ENCODE data around the gene ADAMTSL2.

Gene ADAMTSL2

GRCh38 chr9:133540698-133541025, 6.2 kb downstream of the ADAMTSL2 start:
- intact Hi-C loops (cut with micrococcal nuclease) = no loop called here
- H3K27ac Mint-ChIP-seq = no peak overlapping the region
- H3K27me3 Mint-ChIP-seq = peaks cover 59% of the 10 kb centered on the region
- no peaks in the 10 kb centered on the region for H3K9me3 Mint-ChIP-seq
- H3K4me3 Mint-ChIP-seq = peak overlapping the region; percentile 41
- H3K36me3 Mint-ChIP-seq (ENCODE audit: low read depth) = no peaks in the 10 kb centered on the region
- peaks cover 19% of the 10 kb centered on the region for H3K4me1 Mint-ChIP-seq (ENCODE audit: low read depth)

GRCh38 chr9:133542002-133542401, 7.5 kb downstream of the ADAMTSL2 start:
- no peaks in the 10 kb centered on the region for H3K9me3 Mint-ChIP-seq
- no peak overlapping the region for H3K4me3 Mint-ChIP-seq
- peaks cover 19% of the 10 kb centered on the region for H3K4me1 Mint-ChIP-seq (ENCODE audit: low read depth)
- H3K36me3 Mint-ChIP-seq (ENCODE audit: low read depth) = no peaks in the 10 kb centered on the region
- intact Hi-C loops (cut with micrococcal nuclease) = no loop called here
- peaks cover 47% of the 10 kb centered on the region for H3K27me3 Mint-ChIP-seq
- H3K27ac Mint-ChIP-seq = no peak overlapping the region

- no peak overlapping the region for H3K27ac Mint-ChIP-seq
- H3K4me3 Mint-ChIP-seq = no peak overlapping the region
- H3K36me3 Mint-ChIP-seq (ENCODE audit: low read depth) = no peaks in the 10 kb centered on the region
- peaks cover 15% of the 10 kb centered on the region for H3K4me1 Mint-ChIP-seq (ENCODE audit: low read depth)
- no peaks in the 10 kb centered on the region for H3K9me3 Mint-ChIP-seq
- intact Hi-C loops (cut with micrococcal nuclease) = no loop called here
- peaks cover 29% of the 10 kb centered on the region for H3K27me3 Mint-ChIP-seq
These were observed 9.4 kb downstream of the ADAMTSL2 start for GRCh38 chr9:133543772-133544467.

GRCh38 chr9:133545494-133546286, 11.2 kb downstream of the ADAMTSL2 start:
- Mint-ChIP-seq H3K4me1 (ENCODE audit: low read depth) (peaks cover 2% of the 10 kb centered on the region), H3K9me3 (no peaks in the 10 kb centered on the region), H3K27ac (no peak overlapping the region), H3K27me3 (peaks cover 17% of the 10 kb centered on the region), H3K4me3 (no peak overlapping the region), H3K36me3 (ENCODE audit: low read depth) (no peaks in the 10 kb centered on the region)
- intact Hi-C loops (cut with micrococcal nuclease) = no loop called here

DNA sequence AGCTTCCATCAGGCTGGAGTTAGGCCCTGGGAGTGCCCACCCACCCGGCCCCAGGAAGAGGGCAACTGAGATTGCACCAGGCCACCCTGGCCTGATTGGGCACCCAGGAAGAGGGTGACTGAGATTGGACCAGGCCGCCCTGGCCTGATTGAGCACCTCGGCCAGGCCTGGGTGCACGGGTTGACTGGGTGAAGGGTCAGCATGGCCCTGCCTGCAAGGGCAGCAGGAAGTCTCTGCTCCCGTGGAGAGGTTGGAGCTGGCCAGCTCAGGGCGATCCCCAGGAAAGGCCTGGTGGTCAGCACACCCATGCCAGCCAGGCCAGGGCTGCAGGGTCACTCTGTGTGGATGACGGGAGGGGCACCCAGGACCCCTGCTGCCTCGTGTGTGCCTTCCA, 11.8 kb downstream of the ADAMTSL2 start:
- Mint-ChIP-seq H3K27me3 (peaks cover 17% of the 10 kb centered on the region), H3K4me1 (ENCODE audit: low read depth) (no peaks in the 10 kb centered on the region), H3K27ac (no peak overlapping the region), H3K4me3 (no peak overlapping the region), H3K9me3 (no peaks in the 10 kb centered on the region), H3K36me3 (ENCODE audit: low read depth) (no peaks in the 10 kb centered on the region)
- intact Hi-C loops (cut with micrococcal nuclease) = no loop called here

GRCh38 chr9:133547116-133547515, 12.6 kb downstream of the ADAMTSL2 start:
- peaks cover 14% of the 10 kb centered on the region for H3K27me3 Mint-ChIP-seq
- no peak overlapping the region for H3K27ac Mint-ChIP-seq
- no peaks in the 10 kb centered on the region for H3K9me3 Mint-ChIP-seq
- intact Hi-C loops (cut with micrococcal nuclease) = no loop called here
- no peaks in the 10 kb centered on the region for H3K36me3 Mint-ChIP-seq (ENCODE audit: low read depth)
- no peak overlapping the region for H3K4me3 Mint-ChIP-seq
- H3K4me1 Mint-ChIP-seq (ENCODE audit: low read depth) = no peaks in the 10 kb centered on the region

GRCh38 chr9:133551446-133551845, 16.9 kb downstream of the ADAMTSL2 start:
- Mint-ChIP-seq H3K4me3 (no peak overlapping the region), H3K27ac (no peak overlapping the region), H3K4me1 (ENCODE audit: low read depth) (no peaks in the 10 kb centered on the region), H3K36me3 (ENCODE audit: low read depth) (no peaks in the 10 kb centered on the region), H3K9me3 (no peaks in the 10 kb centered on the region), H3K27me3 (peaks cover 17% of the 10 kb centered on the region)
- intact Hi-C loops (cut with micrococcal nuclease) = no loop called here

DNA sequence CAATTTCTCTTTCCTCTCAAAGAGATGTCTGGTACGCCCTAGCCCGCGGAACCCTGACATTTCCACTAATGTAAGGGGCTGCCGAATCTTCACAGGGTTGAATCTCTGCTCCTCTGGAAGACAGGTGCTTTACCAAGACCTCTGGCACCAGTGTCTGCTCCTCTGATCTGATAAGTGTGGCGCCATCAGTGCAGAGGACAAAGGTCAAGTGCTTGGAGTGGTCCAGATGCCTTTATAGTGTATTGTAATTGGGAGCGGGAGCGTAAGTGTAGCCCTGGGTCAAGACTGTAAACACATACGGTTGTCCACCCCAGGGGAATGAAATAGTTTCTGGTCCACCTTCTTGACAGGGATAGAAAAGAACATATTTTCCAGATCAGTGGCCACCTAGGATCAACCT, 17.7 kb downstream of the ADAMTSL2 start:
- H3K27me3 Mint-ChIP-seq = peaks cover 17% of the 10 kb centered on the region
- H3K4me3 Mint-ChIP-seq = no peak overlapping the region
- H3K9me3 Mint-ChIP-seq = no peaks in the 10 kb centered on the region
- H3K27ac Mint-ChIP-seq = no peak overlapping the region
- intact Hi-C loops (cut with micrococcal nuclease) = no loop called here
- H3K4me1 Mint-ChIP-seq (ENCODE audit: low read depth) = no peaks in the 10 kb centered on the region
- H3K36me3 Mint-ChIP-seq (ENCODE audit: low read depth) = no peaks in the 10 kb centered on the region

- Mint-ChIP-seq H3K27me3 (peaks cover 17% of the 10 kb centered on the region), H3K4me3 (no peak overlapping the region), H3K4me1 (ENCODE audit: low read depth) (peaks cover 7% of the 10 kb centered on the region), H3K9me3 (no peaks in the 10 kb centered on the region), H3K36me3 (ENCODE audit: low read depth) (no peaks in the 10 kb centered on the region), H3K27ac (no peak overlapping the region)
- intact Hi-C loops (cut with micrococcal nuclease) = no loop called here
These were observed 18.6 kb downstream of the ADAMTSL2 start for GRCh38 chr9:133553123-133553522.

GRCh38 chr9:133553973-133554713, 19.6 kb downstream of the ADAMTSL2 start:
- H3K27me3 Mint-ChIP-seq = peaks cover 17% of the 10 kb centered on the region
- H3K36me3 Mint-ChIP-seq (ENCODE audit: low read depth) = no peaks in the 10 kb centered on the region
- no peaks in the 10 kb centered on the region for H3K9me3 Mint-ChIP-seq
- H3K4me1 Mint-ChIP-seq (ENCODE audit: low read depth) = peaks cover 17% of the 10 kb centered on the region
- no peak overlapping the region for H3K4me3 Mint-ChIP-seq
- intact Hi-C loops (cut with micrococcal nuclease) = no loop called here
- no peak overlapping the region for H3K27ac Mint-ChIP-seq

- H3K4me1 Mint-ChIP-seq (ENCODE audit: low read depth) = peaks cover 19% of the 10 kb centered on the region
- H3K27me3 Mint-ChIP-seq = peaks cover 21% of the 10 kb centered on the region
- intact Hi-C loops (cut with micrococcal nuclease) = no loop called here
- no peak overlapping the region for H3K27ac Mint-ChIP-seq
- H3K9me3 Mint-ChIP-seq = no peaks in the 10 kb centered on the region
- no peaks in the 10 kb centered on the region for H3K36me3 Mint-ChIP-seq (ENCODE audit: low read depth)
- no peak overlapping the region for H3K4me3 Mint-ChIP-seq
These were observed 20.2 kb downstream of the ADAMTSL2 start for GRCh38 chr9:133554729-133555128.

GRCh38 chr9:133556354-133556753, 21.9 kb downstream of the ADAMTSL2 start:
- Mint-ChIP-seq H3K4me3 (no peak overlapping the region), H3K27me3 (peaks cover 17% of the 10 kb centered on the region), H3K27ac (peak overlapping the region; percentile 39), H3K9me3 (no peaks in the 10 kb centered on the region), H3K36me3 (ENCODE audit: low read depth) (no peaks in the 10 kb centered on the region), H3K4me1 (ENCODE audit: low read depth) (peaks cover 22% of the 10 kb centered on the region)
- intact Hi-C loops (cut with micrococcal nuclease) = no loop called here

- intact Hi-C loops (cut with micrococcal nuclease) = no loop called here
- Mint-ChIP-seq H3K27ac (peak overlapping the region; percentile 83), H3K4me3 (no peak overlapping the region), H3K27me3 (peaks cover 21% of the 10 kb centered on the region), H3K4me1 (ENCODE audit: low read depth) (peaks cover 22% of the 10 kb centered on the region), H3K36me3 (ENCODE audit: low read depth) (no peaks in the 10 kb centered on the region), H3K9me3 (no peaks in the 10 kb centered on the region)
These were observed 23.1 kb downstream of the ADAMTSL2 start for GRCh38 chr9:133557581-133557980.

Measured in dendritic cell treated with granulocyte-macrophage colony-stimulating factor and Interleukin-4, amounts not matched to agents 40 ng/mL and 50 ng/mL, for 4 days (primary cell).